HFF-Myc (cell line): Measurements from ENCODE around the gene SPEN.

ENCODE experiments used
- DNase-seq: peaks from one replicate; pipeline ENCODE4 v3.0.0-alpha.2; 2011; ENCODE audit warnings: low read depth; ENCODE audit errors: extremely low read depth
- H3K4me3 ChIP-seq: replicated peaks from 2 replicates; pipeline ENCODE4 v1.5.1; 2011; ENCODE audit warnings: low read depth, mild to moderate bottlenecking, control low read depth, low read length
- TF ChIP-seq, protein P1 (sequence below): IDR thresholded peaks from 2 replicates; pipeline ENCODE4 v1.5.1; 2012; ENCODE audit warnings: mild to moderate bottlenecking, low read depth, low read length, control low read depth; ENCODE audit errors: missing control alignments

The SPEN gene

DNA sequence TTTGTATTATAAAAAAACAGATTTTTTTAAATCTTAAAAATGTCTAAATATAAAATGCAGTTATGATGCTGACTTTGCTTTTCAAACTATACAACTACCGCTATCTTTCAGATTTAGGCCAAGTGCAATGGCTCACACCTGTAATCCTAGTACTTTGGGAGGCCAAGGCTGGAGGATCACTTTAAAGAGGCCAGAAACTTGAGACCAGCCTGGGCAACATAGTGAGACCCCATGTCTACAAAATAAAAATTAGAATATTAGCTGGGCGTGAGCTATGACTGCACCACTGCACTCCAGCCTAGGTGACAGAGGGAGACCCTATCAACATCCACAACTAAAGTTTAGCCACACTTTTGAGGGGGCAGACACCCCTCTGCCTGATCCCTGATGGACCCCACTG is 108.0 kb downstream of the SPEN start:
- H3K4me3 ChIP-seq: no peak overlapping the region
- no peak for DNase-seq
- TF ChIP-seq, protein P1, sequence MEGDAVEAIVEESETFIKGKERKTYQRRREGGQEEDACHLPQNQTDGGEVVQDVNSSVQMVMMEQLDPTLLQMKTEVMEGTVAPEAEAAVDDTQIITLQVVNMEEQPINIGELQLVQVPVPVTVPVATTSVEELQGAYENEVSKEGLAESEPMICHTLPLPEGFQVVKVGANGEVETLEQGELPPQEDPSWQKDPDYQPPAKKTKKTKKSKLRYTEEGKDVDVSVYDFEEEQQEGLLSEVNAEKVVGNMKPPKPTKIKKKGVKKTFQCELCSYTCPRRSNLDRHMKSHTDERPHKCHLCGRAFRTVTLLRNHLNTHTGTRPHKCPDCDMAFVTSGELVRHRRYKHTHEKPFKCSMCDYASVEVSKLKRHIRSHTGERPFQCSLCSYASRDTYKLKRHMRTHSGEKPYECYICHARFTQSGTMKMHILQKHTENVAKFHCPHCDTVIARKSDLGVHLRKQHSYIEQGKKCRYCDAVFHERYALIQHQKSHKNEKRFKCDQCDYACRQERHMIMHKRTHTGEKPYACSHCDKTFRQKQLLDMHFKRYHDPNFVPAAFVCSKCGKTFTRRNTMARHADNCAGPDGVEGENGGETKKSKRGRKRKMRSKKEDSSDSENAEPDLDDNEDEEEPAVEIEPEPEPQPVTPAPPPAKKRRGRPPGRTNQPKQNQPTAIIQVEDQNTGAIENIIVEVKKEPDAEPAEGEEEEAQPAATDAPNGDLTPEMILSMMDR: no peak

GRCh38 chr1:15956150-15956549 is 108.6 kb downstream of the SPEN start:
- TF ChIP-seq, protein P1: no peak
- DNase-seq: no peak

GRCh38 chr1:15957221-15958095 is 110.0 kb downstream of the SPEN start:
- TF ChIP-seq, protein P1: peak; percentile 33
- no peak for DNase-seq
- H3K4me3 ChIP-seq: no peak overlapping the region

More at GRCh38 chr1:15956150-15956549, 108.6 kb downstream of the SPEN start:
- no peak overlapping the region for H3K4me3 ChIP-seq

- TF ChIP-seq, protein P1: no peak
- no peak overlapping the region for H3K4me3 ChIP-seq
- DNase-seq: no peak
Observed at GRCh38 chr1:15958111-15958510, 110.6 kb downstream of the SPEN start.

- no peak overlapping the region for H3K4me3 ChIP-seq
- DNase-seq: no peak
- TF ChIP-seq, protein P1: no peak
Observed at GRCh38 chr1:15958793-15959192, 111.3 kb downstream of the SPEN start.

DNA sequence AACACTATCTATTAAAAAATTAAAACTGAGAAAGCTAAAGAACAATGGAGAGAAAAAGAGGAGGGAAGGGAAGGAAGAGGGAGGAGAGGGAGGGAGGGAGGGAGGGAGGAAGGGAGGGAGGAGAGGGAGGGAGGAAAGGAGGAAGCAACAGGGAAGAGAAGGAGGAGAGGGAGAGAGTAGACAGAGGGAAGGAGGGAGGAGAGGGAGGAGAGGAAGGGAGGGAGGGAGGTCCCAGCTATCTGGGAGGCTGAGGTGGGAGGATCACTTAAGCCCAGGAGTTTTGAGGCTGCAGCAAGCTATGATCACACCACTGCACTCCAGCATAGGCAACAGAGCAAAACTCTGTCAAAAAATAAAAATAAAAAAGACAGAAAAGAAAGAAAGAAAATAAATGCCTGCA is 111.9 kb downstream of the SPEN start:
- no peak overlapping the region for H3K4me3 ChIP-seq
- DNase-seq: no peak
- TF ChIP-seq, protein P1: no peak
